GM18867 (cell line): Measurements from ENCODE around the gene HELZ2.

ENCODE experiments used
- ATAC-seq: cut with Tn5 transposase; IDR thresholded peaks from one replicate; pipeline ENCODE4 v1.9.1; 2021; ENCODE audit warnings: mild to moderate bottlenecking, moderate library complexity; ENCODE audit not compliant: unreplicated experiment

Gene HELZ2

DNA sequence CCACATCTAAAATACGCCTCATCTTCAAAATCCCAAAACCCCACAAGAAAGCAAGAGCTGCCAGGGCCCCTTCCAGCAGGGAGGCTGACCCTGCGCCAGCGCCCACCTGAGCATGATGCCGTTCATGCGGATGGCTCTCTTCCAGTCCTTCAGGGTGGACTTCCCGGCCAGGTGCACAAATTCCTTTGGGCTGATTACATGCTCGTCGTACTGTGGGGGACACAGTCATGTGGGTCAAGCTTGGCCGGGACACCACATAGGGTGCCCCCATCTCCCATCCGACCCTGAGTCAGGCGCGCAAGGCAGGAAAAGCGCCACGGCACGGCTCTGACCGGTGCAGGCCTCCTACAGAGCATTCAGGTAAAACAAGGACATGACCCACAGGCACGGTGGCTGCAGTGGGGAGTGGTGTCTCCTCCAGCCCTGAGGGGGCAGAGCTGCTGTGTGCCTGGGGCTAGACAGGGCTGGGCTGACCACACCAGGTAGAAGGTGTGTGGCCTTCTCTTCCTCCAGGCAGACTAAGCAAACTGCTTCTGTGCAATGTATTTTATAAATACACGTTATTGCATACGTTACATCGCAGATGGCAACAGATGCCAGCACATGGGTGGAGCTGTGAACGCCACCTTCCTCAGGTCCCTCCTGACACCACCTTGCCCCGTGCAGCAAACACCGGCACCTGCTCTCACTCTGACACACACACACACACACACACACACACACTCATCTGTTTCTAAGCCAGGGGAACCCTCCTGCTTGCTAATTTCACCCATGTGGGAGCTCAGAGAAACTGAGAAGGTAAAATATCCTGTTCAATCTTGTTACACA, 23.8 kb upstream of the HELZ2 start:
- no peak for ATAC-seq

DNA sequence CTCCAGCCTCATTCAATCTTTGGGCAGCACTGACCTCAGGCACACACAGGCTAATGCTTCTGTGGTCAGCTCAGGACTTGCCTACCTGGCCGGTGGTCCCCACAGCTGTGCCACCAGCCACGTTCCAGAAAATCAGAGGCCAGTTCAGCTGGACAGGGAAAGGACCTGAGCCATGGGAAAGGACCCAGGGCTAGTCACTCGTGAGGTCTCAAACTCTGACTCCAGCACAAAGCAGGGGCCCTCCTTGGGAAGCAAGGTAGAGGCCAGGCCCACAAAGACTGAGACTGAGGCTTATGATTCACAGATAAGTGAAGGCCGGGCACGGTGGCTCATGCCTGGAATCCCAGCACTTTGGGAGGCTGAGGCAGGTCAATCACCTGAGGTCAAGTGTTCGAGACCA, 22.4 kb upstream of the HELZ2 start:
- ATAC-seq: no peak

DNA sequence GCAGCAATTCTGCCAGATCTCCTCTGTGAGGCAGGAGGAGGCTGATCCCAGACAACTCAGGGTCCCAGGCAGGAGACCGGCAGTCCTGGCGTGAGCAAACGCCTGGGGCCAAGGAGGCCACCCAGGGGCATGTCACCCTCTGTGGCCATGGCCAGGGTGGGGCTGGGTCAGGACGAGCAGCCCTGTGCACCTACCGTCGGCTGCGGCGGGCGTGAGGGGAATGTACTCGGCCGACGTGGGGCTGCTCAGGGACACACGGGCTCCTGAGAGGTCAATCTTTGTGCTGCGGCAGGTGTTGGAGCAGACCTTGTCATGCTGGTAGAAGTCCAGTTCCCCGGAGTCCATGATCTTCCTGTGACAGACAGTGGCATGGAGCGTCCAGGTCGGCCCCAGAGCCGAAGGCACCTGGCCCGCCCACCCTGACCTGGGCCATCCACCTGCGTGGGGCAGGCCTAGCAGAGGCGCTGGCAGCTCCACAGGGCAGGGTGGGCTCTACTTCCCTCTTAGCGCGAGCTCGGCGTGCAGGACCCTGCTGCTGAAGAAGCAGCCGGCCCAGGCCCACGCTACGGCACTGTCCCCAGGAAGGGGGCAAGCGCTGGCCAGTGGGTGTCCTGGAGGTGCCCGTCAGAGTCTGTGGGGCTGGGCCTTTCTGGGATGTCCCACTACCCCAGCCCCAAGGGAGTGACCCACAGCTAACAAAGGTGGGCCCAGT, 21.5 kb upstream of the HELZ2 start:
- ATAC-seq: no peak

DNA sequence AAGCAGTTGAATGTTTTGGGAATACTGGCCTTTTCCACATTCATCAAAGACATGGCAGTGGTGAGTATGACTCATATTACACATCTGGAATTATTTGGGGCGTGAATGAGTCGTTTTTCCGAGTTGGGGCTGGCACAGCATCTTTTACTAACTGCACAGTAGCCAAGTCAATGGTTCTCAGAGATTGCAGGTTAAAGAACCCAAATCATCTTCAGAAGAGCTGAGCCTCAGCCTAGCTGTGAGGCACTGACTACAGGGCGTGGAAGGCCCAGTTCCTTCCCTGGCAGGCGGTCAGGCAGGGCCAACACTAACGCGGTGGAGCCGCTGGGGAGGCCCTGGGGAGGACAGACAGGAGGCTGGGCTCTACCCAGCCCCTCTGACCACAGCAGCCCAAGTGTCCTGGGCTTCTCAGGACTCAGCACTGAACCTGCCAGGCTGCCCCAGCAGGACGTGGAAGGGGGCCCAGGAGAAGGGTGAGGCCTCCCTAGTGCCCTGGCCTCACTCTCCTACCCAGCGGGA, 20.1 kb upstream of the HELZ2 start:
- ATAC-seq: no peak

DNA sequence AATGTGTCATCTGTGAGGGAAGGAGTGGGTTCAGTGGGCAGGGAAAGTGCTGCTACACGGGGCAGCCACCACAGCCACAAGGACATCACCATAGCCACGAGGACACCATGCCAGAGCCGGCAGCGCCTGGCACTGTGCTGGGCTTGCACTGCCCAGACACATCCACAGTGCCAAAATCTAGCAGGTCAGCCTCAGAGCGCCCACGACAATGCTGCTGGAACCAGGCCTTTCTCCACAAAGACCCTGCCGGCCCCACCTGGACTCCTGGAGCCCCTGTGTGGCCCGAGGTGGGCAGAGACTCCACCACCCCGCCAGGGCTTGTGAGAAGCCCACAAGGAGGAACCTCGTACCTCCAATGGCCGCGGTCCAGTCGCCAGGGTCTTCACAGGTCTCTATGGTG, 18.6 kb upstream of the HELZ2 start:
- no peak for ATAC-seq

DNA sequence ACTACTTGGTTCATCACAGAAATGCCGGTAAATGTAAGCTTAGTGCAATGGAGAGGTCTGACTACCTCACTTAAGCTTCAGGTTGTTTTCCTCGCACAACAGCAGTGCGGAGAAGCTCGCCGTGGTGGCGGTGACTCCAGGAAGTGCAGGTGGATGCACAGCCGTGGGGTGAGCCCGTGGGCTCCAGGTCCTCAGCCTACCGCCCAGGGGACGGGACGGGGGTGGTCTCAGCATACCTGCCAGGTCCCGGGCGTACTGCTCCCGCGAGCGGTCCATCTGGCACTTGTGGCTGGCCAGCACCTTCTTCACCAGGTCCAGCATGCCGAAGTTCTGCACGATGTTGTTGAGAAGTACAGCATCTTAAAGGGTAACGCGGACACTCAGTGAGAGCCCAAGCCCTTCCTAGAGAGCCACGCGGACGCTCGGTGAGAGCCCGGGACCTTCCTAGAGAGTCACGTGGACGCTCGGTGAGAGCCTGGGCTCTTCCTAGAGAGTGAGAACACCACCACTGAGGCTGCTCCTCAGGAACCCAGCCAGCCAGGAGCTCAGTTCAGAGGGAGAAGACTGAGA, 17.8 kb upstream of the HELZ2 start:
- ATAC-seq: no peak

DNA sequence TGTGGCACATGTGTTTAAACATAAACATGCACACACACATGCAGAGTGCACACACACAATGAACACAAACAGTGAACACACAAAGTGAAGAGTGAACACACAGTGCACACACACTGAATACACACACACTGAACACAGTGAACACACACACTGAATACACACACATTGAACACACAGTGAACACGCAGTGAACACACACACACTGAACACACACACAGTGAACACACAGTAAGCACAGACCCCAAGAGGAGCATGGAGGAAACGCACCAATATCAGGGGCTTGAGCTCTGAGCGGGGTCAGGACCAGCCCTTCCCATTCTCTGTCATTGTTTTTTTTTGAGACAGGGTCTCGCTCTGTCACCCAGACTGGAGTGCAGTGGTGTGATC, 17.1 kb upstream of the HELZ2 start:
- ATAC-seq: no peak

DNA sequence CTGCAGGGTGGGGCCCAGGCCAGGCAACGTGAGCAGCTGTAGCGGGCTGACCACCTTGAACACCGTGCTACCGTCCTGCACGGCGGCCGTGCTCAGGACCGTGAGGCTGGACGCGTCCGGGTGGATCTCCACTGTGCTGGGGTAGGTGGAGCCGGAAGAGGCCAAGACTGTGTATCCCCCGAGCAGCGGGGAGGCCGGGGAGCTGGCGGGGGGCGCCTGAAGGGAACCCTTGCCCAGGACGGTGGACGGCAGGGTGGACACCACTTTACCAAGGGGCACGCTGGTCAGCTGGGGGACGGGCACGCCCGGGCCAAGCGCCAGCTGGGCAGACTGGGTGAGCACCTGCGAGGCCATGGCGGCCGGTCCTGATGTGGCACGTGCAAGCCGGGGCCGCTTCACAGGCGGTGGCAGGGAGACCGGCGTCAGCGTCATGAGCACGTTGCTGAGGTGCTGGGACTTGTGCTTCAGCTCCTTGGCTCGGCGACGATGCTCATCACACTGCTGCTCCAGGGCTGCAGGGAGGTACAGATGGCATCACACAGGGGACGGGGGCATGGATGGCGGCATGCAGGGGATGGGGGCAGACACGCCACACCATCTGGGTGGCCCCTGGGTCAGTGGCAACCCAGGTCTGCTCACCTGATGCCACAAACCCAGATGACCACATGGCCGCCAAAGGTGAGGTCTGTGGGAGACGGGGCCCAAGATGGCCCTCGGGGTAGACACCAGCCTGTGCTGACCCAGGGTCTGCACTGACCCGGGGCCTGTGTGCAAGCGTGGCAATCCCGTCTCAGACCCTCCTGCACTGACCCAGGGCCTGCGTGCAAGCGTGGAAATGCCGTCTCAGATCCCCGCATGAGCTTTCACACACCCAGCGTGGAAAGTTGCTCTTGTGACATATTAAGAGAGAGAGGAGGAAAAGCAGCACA, 16.4 kb upstream of the HELZ2 start:
- no peak for ATAC-seq

DNA sequence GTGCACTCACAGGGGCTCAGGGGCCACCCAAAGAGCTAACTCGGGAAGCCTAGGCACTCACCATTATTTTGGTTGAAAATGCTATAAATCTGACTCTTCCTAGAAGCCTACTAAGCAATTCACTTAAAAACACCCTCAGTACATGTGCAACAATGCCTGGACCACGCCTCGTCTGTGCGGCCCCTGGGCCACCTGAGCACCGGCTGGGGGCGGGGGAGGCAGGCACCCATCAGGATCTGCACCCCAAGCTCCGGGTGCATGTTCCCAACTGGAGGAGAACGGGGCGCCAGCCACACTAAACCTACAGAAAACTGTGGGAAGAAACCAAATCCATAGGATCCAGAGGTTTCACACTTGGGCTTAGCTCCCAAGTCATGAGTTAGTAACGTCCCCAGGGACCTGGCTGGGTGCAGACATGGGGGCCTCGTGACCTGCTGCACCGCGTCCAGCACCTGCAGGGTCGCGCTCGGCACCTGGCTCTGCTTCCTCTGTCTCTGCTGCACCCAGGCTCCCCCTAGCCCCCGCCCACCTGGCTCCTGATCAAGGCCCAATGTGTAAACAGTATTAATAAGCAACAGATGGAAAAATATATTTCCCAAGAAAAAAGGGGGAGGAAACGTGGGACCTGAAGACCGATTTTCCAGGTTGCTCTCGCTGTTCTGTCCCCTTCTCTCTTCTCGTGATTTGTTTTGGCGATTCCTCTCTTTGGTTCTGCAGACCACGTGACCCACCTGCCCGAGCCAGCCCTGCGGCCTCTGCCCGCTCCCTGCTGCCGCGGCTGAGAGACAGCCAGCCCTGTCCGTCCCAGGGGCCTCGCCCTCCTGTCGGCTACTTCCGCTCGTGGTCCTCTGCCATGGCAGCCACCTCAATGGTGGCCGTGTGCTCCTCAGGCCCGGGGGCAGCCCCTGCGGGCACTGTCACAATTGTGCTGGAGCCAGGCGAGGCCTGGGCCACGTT, 15.5 kb upstream of the HELZ2 start:
- no peak for ATAC-seq

DNA sequence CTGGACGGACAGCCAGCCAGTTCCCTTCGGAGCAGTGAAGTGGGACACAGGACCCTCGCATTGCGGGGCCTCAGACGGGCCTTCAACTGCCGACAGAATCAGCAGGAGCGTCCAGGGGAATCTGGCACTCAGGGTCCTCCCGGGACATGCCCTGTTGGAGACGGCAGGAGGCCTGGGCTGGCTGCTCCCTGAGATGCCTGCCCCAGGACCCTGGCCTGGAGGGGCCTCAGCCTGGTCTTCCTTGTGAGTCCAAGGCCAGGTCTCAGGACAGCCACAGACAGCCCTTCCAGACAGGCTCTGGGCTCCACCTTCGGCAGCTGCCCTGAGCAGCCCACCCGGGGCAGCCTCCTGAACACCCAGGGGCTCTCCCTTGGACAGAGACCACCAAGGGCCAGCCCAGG, 14.6 kb upstream of the HELZ2 start:
- no peak for ATAC-seq

DNA sequence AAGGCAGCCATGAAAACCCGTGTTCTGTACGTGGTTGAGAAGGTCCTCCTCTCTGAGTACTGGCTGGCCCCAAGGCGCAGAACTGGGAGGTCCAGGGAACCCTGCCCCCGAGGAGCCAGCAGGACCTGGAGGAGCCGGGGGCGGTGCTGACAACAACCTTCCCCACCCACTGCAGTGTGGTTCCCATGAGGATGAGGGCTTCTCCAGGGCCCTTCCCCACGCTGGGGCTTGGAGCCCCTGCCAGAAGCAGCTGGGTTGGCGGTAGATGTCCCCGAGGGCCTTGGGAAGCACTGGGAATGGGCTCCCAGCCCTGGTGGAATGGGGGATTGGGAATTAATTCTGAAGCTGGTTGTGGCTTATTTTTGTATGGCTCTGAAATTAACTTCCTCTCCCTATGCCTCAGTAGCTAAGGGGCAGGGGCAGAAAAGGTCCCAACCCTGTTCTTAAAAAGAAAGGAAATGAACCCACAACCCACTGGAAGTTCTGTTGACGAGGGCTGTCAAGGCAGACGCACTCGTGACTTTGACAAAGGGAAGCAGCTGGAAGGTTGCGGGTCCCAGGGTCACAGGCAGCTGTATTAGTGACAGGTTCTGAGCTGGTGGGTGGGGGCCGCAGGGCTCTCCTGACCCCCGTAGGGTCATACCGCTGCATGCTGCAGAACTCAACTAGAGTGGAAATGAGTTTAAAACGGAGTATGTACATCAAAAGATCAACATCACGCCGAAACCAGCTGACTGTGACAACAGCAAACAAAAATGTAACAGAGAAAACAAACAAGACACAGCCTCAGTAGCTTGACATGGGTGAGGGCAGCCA, 13.9 kb upstream of the HELZ2 start:
- no peak for ATAC-seq

DNA sequence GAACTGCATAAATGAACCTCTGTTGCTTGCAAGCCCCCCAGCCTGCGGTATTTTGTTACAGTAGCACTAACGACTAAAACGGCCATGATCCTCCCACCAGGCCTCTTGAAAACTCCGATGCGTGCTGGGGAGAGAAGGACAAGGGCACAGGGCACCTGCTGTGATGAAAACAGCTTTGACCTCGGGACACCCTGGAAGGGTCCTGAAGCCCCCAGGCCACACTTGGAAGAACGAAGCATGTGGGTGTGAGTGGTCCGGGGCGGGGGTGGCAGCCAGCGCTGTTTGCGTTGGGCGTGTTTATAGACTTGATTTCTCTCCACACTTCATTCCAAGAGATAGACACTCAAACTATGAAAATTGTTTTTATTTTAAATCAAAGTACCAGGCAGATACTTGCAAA, 13.2 kb upstream of the HELZ2 start:
- ATAC-seq: no peak

DNA sequence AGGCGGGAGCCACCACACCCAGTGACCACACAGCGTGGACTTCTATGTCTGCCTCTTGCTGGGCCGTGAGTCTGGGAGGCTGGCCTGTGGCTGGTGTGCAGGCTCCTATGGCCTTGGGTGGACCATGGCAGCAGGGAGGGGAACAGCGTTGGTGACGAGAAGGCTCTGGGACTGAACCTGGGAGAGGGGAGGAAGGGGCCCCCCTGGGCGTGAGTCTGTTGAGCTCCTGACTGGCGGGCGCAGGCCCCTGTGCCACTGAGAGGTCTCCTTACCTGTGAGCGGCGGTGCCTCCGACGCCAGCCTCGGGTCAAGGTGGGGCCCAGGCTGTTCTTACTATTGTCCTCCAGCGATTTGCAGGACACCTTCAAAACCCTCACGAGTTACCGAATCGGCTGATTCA, 12.8 kb upstream of the HELZ2 start:
- ATAC-seq: no peak

DNA sequence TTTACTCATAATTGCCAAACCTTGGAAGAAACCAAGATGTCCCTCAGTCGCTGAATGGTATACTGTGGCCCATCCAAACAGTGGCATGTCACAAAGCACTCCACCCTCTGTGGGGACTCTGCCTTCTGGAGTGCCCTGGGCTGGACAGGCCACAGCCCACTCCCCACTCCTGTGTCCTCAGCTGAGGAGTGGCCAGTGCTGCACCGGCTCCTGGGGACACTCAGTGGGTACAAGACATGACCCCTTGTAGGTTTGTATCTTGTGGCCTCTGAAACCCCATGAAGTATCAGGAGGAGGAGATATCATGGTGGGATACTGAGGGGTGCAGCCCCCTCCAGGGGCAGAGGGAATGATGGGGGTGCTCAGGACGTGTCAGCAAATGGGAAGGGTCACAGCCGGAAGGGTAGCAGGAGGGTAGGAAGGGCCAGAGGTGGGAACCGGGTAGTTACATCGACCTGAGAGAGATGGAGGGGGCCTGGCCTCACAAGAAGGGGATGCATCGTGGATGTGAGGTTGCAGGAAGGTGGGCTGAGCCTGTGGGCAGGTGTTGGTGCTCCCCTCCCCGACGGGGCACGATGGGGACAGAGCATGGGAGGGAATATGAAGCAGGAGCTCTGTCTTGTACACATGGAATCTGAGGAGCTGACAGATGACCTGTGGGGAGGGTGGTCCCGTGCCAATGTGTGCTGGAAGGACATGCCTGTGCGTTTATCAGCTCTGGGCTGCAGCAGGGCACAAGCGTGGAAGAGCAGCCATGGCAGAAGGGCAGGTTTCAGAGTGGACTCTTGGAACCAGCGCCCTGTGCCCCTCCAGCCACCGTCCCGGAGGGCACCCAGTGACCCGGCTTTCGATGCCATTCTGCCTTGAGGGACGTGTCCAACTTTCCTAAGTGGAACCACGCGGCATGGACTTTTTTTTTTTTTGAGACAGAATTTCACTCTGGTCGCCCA, 11.9 kb upstream of the HELZ2 start:
- no peak for ATAC-seq

DNA sequence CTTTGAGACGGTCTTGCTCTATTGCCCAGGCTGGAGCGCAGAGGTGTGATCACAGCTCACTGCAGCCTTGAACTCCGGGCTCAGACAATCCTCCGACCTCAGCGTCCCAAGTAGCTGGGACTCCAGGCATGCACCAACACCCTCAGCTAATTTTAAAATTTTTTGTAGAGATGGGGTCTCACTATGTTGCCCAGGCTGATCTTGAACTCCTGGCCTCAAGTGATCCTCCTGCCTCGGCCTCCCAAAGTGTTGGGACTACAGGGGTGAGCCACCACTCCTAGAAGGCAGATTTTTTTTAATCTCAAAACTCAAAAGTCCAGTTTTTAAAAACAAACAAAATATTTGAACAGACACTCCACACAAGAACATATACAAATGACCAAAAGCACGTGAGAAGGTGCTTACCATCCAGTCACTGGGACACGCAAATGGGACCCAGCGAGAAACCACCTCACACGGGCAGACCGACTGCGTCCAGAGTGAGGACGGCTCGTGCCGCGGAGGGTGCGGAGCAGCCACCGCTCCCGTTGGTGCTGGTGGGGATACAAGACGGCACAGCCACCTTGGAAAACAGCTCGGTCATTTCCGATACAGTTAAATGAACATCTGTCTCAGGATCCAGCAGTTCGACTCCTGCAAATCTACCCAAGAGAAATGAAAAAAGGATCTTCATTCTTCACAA, 8.5 kb upstream of the HELZ2 start:
- no peak for ATAC-seq

DNA sequence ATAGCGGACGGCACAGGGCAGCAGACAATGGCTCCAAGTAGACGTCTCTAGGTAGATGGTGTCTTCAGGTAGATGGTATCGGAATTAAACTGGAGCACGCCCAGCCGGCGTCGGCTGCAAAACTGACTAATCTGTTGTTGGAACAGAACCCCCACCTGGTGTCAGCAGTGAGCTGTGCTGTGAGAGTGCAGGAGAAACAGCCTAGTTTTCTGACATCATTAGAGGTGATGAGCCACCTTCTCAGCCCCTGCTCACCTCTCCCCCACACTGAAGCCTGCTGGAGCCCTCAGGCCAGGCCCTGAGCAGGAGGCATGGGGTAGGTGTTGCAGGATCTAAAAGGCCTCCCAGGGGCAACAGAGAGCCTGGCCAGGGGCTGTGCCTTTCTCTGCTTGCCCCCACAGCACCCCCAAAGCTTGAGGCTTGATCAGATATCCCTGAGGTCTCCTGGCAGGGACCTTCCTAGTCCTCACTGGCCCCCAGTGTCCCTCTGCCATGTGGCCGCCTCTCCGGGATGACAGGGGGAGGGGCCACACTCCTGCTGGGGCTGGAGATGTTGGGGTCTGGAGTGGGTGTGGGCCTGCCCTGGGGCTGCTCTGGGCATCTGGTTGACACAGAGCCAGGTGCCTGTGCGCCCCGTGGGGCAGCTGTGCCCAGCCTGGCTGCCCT, 6.9 kb upstream of the HELZ2 start:
- no peak for ATAC-seq
